ENCODE measurements around the gene MTMR4.

DNA sequence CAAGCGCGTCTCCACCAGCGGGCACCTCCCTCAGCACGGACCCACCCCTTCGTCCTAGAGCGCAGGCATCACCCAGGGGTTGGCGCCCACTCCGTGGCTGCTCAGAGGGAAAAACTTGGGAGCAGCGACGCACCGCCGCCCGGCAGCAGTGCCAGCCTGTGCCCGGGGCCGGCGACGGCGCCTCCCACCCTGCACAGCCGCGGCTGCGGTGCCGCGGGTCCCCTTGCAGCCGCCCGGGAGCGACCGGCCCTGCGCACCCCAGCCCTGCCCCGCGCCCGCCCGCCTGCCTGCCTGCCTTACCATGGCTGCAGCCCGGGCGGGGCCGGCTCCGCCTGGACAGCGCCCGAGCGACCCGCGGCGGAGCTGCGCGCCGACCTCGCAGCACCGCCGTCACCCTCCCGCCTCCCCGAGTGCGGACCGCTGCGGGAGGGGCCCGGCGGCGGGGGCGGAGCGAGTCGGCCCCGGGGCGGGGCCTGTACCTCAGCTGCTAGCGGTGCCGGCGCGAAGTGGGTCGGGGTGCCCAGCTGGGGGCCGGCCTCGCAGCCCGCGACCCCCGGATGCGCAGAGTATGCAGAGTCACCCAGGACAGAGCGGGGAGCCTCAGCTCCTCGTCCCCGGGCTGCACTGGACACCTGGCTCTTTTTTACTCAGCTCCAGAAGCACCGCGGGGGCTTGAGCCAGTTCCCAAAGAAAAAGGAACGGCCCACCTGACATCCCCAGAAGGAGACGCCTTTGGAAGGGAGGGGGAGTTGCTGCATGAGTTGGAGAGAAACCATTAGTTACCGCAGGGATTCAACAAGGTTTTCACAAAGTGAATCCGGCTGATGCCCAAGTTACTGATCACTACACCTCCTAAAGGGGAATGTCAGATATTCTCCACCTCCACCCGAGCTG is 17.5 kb upstream of the MTMR4 start:
- TF ChIP-seq, protein P1, sequence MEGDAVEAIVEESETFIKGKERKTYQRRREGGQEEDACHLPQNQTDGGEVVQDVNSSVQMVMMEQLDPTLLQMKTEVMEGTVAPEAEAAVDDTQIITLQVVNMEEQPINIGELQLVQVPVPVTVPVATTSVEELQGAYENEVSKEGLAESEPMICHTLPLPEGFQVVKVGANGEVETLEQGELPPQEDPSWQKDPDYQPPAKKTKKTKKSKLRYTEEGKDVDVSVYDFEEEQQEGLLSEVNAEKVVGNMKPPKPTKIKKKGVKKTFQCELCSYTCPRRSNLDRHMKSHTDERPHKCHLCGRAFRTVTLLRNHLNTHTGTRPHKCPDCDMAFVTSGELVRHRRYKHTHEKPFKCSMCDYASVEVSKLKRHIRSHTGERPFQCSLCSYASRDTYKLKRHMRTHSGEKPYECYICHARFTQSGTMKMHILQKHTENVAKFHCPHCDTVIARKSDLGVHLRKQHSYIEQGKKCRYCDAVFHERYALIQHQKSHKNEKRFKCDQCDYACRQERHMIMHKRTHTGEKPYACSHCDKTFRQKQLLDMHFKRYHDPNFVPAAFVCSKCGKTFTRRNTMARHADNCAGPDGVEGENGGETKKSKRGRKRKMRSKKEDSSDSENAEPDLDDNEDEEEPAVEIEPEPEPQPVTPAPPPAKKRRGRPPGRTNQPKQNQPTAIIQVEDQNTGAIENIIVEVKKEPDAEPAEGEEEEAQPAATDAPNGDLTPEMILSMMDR (conservative IDR thresholded peaks at IDR 0.05) = no peak
- TF ChIP-seq ZFX (IDR thresholded peaks at IDR 0.05) = no peak

All from C4-2B (cell line).